Measurements from ENCODE around the gene CD99. TPM values are rescaled to one million over a fixed set of nuclear protein-coding genes. Genes with fewer than 3 reads are reported as not detected.

CD99 gene
- total RNA-seq, 1 experiment from 2014 or later: 92.1 TPM

- Histone ChIP-seq H3K79me2 (ENCODE audit: insufficient read depth, low read length) (no peaks in the 10 kb centered on the region), H4K8ac (replicated peaks; ENCODE audit: insufficient read length, low read depth, low read length) (no peak overlapping the region), H4K5ac (ENCODE audit: insufficient read length, low read depth, low read length) (no peak overlapping the region), H3K27me3 (ENCODE audit: insufficient read depth, low read length) (no peaks in the 10 kb centered on the region), H3K4me2 (ENCODE audit: insufficient read depth, insufficient read length, low read length) (no peak overlapping the region), H2AFZ (ENCODE audit: low read length) (no peak overlapping the region), H2BK120ac (ENCODE audit: low read depth, low read length, poor library complexity, severe bottlenecking) (no peak overlapping the region), H3K56ac (ENCODE audit: insufficient read length, low read depth, low read length) (no peak overlapping the region), H3K79me1 (ENCODE audit: insufficient read depth, low read depth, low read length, poor library complexity, severe bottlenecking) (no peaks in the 10 kb centered on the region), H2BK5ac (ENCODE audit: insufficient read length, low read length) (no peak overlapping the region), H2BK20ac (ENCODE audit: low read depth, low read length, poor library complexity, severe bottlenecking) (no peak overlapping the region), H4K91ac (ENCODE audit: insufficient read length, low read depth, low read length) (no peak overlapping the region), H3K9me3 (ENCODE audit: control insufficient read depth, low read depth, low read length) (no peaks in the 10 kb centered on the region), H3K27ac (ENCODE audit: insufficient read length, low read depth, low read length) (no peak overlapping the region), H3K4me1 (ENCODE audit: insufficient read depth, low read length) (no peaks in the 10 kb centered on the region), H2BK12ac (ENCODE audit: insufficient read length, low read depth, low read length) (no peak overlapping the region), H2BK15ac (ENCODE audit: low read depth, low read length) (no peak overlapping the region), H2AK5ac (ENCODE audit: insufficient read length, low read length) (no peak overlapping the region), H3T11ph (ENCODE audit: low read length) (no peak overlapping the region), H3K23me2 (ENCODE audit: insufficient read length, low read depth, low read length, poor library complexity, severe bottlenecking) (no peaks in the 10 kb centered on the region), H4K20me1 (ENCODE audit: control insufficient read depth, insufficient read depth, insufficient read length) (no peaks in the 10 kb centered on the region), H3K23ac (ENCODE audit: insufficient read length, low read depth, low read length) (no peak overlapping the region), H3K14ac (ENCODE audit: insufficient read depth, low read length) (no peak overlapping the region), H3K9ac (ENCODE audit: extremely low read depth, insufficient read length, low read length) (no peak overlapping the region), H3K4ac (ENCODE audit: low read depth, low read length) (no peak overlapping the region), H3K18ac (ENCODE audit: insufficient read length, low read depth, low read length) (no peak overlapping the region)
- no peaks in the 10 kb centered on the region for H3K9me3 Mint-ChIP-seq
- no peak overlapping the region for H3K27ac Mint-ChIP-seq
- no peaks in the 10 kb centered on the region; the same call in 1 of the 2 replicates for H3K27me3 Mint-ChIP-seq (ENCODE audit: low read depth)
- no peak for DNase-seq
- TF ChIP-seq CTCF (conservative IDR thresholded peaks at IDR 0.05): no peak
- no CpG with 5 or more reads among the region's 5 CpGs for WGBS (ENCODE audit: extremely low coverage, insufficient read length, low lambda C conversion rate)
- peaks cover 0 to 2% (median 0%) of the 10 kb centered on the region in 3 experiments; a peak in 1 of 7 replicates for H3K36me3 Mint-ChIP-seq (ENCODE audit: insufficient read depth in 1 of 3, low read depth in 3 of 3)
- no peak overlapping the region for H3K4me3 Mint-ChIP-seq
- peaks cover 4 to 9% of the 10 kb centered on the region in 2 experiments; a peak in 3 of 4 replicates for H3K4me1 Mint-ChIP-seq
Observed at GRCh38 chrX:2678583-2678982, 12.5 kb upstream of the CD99 start.
